COLO668 (cell line): ENCODE data around the gene CCDC121.

ENCODE experiments used
- DNase-seq: peaks from one replicate; lab custom pipeline; 2025; ENCODE audit not compliant: unreplicated experiment; lab: John Stamatoyannopoulos, UW

Gene CCDC121

GRCh38 chr2:27582695-27583389 is 46.0 kb downstream of the CCDC121 start, which contains the start of gene ZNF512:
Gene ZNF512, plus strand, starts transcription at chr2:27583042. Its CDS starts 71 bp downstream, at chr2:27583113.
- peak; percentile 94 for DNase-seq

GRCh38 chr2:27582129-27582694 is 46.6 kb downstream of the CCDC121 start:
- DNase-seq: no peak

GRCh38 chr2:27581417-27582128 is 47.2 kb downstream of the CCDC121 start:
- no peak for DNase-seq
